WERI-Rb-1 (cell line): ENCODE data around the gene ASB18.

Experiments used
- DNase-seq: peaks from one replicate; pipeline ENCODE4 v3.0.0-alpha.2; 2020
- H3K27ac ChIP-seq: fragments of 250-450 bp; sonication (Bioruptor Pico); 2 replicates; pipeline ENCODE4 v1.5.1; 2020; ENCODE audit warnings: mild to moderate bottlenecking, moderate library complexity
- H3K27me3 ChIP-seq: fragments of 250-450 bp; sonication (Bioruptor Pico); 2 replicates; pipeline ENCODE4 v1.5.1; 2021; ENCODE audit warnings: mild to moderate bottlenecking, low read depth, moderate library complexity; ENCODE audit not compliant: insufficient read depth, severe bottlenecking
- H3K36me3 ChIP-seq: fragments of 250-450 bp; sonication (Bioruptor Pico); 2 replicates; pipeline ENCODE4 v1.5.1; 2020; ENCODE audit warnings: mild to moderate bottlenecking, moderate library complexity
- H3K4me3 ChIP-seq: 2 replicates; pipeline ENCODE4 v1.5.1; 2011; ENCODE audit warnings: low read depth, mild to moderate bottlenecking, control low read depth, low read length
- H3K9me3 ChIP-seq: fragments of 250-450 bp; sonication (Bioruptor Pico); 2 replicates; pipeline ENCODE4 v1.5.1; 2021; ENCODE audit warnings: mild to moderate bottlenecking, moderate library complexity; ENCODE audit not compliant: severe bottlenecking
- TF ChIP-seq, protein P1 (sequence below): IDR thresholded peaks from 2 replicates; pipeline ENCODE4 v1.5.1; 2011; ENCODE audit warnings: low read depth, mild to moderate bottlenecking, control low read depth, inconsistent platforms, low read length

The ASB18 gene

GRCh38 chr2:236306825-236307540, 42.8 kb upstream of the ASB18 start:
- Histone ChIP-seq H3K27me3 (peaks cover 58% of the 10 kb centered on the region), H3K9me3 (no peaks in the 10 kb centered on the region), H3K27ac (no peak overlapping the region), H3K36me3 (no peaks in the 10 kb centered on the region), H3K4me3 (no peak overlapping the region)
- TF ChIP-seq, protein P1, sequence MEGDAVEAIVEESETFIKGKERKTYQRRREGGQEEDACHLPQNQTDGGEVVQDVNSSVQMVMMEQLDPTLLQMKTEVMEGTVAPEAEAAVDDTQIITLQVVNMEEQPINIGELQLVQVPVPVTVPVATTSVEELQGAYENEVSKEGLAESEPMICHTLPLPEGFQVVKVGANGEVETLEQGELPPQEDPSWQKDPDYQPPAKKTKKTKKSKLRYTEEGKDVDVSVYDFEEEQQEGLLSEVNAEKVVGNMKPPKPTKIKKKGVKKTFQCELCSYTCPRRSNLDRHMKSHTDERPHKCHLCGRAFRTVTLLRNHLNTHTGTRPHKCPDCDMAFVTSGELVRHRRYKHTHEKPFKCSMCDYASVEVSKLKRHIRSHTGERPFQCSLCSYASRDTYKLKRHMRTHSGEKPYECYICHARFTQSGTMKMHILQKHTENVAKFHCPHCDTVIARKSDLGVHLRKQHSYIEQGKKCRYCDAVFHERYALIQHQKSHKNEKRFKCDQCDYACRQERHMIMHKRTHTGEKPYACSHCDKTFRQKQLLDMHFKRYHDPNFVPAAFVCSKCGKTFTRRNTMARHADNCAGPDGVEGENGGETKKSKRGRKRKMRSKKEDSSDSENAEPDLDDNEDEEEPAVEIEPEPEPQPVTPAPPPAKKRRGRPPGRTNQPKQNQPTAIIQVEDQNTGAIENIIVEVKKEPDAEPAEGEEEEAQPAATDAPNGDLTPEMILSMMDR: no peak
- no peak for DNase-seq

- no peaks in the 10 kb centered on the region for H3K9me3 ChIP-seq
- no peak for DNase-seq
- TF ChIP-seq, protein P1: no peak
- no peak overlapping the region for H3K27ac ChIP-seq
- H3K36me3 ChIP-seq: no peaks in the 10 kb centered on the region
- H3K27me3 ChIP-seq: peaks cover 60% of the 10 kb centered on the region
- H3K4me3 ChIP-seq: no peak overlapping the region
Observed at GRCh38 chr2:236305964-236306605, 41.9 kb upstream of the ASB18 start.

DNA sequence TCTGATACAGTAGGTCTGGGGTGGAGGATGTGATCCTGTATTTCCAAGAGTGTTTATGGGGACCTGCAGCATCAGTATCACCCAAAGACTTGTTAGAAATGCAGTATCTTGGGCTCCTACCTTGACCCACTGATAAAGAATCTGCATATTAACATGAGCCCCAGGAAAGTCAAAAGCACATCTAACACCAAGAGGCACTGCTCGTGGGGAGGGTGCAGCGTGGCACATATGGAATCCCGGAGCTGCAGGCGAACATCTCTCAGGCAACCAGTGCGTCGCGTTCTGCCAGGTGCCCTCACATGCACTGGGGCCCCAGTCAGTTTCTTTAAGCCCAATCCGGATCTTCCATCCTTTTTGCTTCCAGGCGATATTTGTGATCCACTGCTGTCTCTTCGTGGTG, 41.3 kb upstream of the ASB18 start:
- Histone ChIP-seq H3K27me3 (peaks cover 60% of the 10 kb centered on the region), H3K9me3 (no peaks in the 10 kb centered on the region), H3K27ac (no peak overlapping the region), H3K36me3 (no peaks in the 10 kb centered on the region), H3K4me3 (no peak overlapping the region)
- TF ChIP-seq, protein P1: no peak
- DNase-seq: no peak

DNA sequence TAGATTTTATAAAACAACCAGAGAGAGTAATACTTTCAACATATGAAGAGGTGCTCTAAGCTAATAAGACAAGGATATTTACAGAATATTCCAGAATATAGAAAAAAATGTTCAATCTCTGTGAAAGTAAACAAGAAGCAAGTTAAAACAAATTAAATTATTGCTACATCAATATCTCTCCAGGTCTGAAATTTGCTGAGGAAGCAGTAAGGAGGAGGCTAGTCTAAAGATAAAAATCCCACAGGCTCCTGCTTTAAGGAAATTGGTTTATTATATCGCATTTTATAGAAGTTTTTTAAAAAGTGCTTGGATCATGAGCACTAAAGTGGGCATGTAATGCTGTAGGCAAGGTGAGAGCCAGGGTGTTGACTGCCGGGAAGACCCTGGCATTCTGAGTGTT, 39.7 kb upstream of the ASB18 start:
- TF ChIP-seq, protein P1: no peak
- no peak for DNase-seq
- H3K27ac ChIP-seq: no peak overlapping the region
- no peaks in the 10 kb centered on the region for H3K36me3 ChIP-seq
- no peak overlapping the region for H3K4me3 ChIP-seq
- no peaks in the 10 kb centered on the region for H3K9me3 ChIP-seq
- H3K27me3 ChIP-seq: peaks cover 62% of the 10 kb centered on the region

- no peak overlapping the region for H3K4me3 ChIP-seq
- DNase-seq: no peak
- no peak overlapping the region for H3K27ac ChIP-seq
- H3K36me3 ChIP-seq: no peaks in the 10 kb centered on the region
- H3K9me3 ChIP-seq: no peaks in the 10 kb centered on the region
- TF ChIP-seq, protein P1: no peak
- peaks cover 67% of the 10 kb centered on the region for H3K27me3 ChIP-seq
Observed at GRCh38 chr2:236302555-236302954, 38.3 kb upstream of the ASB18 start.
